GM15510 (cell line): ENCODE data around the gene RAPGEF5.

Experiments
- POLR2A ChIP-seq: IDR thresholded peaks from 3 replicates; pipeline ENCODE4 v1.6.1; 2011; ENCODE audit warnings: borderline replicate concordance; ENCODE audit not compliant: insufficient read length; ENCODE audit errors: extremely low read depth

Gene RAPGEF5

DNA sequence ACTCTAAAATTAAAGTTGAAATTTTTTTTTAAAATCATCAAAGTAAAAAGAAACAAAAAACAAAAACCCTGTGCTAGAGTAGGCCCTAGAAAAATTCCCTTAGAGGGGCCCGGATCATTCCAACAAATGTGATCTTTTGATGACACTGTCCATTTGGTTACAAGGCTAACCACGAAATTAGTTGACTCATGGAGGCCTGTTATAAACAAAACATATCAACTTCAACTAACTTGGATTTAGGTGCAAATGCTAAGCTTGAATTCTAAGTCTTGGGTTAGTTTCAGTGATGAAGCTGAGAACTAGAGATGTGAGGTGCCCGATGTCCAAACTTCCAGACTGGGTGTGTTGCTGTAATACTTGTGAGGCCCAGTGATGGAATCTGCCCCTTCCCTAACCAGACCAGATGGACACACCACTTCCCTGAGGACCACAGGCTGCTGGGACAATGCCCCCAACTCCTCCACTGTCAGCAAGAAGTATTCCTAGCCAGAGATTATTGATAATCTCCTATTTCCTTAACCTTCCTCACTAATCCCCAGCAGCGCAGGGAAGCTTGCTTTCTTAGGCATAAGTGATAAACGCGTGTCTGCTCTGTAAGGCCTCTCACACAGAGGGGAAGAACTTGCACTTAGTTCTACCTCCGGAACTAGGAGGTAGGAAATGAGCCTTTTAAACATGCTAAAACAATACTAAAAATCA lies 108.7 kb downstream of the RAPGEF5 start:
- no peak for TF ChIP-seq POLR2A

DNA sequence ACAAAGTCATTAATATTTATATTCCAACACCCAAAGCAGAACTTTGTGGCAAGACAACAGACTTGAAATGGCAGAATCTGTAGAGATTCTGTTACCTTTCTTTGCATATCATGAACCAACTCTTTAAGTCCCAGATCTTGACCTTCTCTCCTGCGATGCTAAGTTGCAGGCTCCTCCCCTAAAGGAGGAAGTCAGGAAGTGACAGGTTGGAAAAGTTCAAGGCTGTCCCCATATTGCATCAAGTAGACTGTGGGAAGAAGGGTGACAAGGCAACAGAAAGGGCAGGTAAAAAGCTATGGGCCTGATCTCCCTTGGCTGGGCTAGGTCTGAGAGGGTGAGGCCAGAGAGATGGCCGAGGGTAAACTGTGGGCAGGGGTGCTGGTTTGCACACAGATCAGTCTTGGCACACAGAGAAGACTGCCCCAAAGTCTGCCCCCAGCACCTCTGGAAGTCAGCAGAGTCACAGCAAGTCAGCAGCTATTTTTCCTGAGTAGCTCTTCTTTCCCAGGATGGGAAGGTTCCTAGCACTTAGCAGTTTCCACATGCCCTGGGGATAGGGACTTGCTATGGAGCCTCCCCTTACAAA lies 115.1 kb downstream of the RAPGEF5 start:
- no peak for TF ChIP-seq POLR2A

DNA sequence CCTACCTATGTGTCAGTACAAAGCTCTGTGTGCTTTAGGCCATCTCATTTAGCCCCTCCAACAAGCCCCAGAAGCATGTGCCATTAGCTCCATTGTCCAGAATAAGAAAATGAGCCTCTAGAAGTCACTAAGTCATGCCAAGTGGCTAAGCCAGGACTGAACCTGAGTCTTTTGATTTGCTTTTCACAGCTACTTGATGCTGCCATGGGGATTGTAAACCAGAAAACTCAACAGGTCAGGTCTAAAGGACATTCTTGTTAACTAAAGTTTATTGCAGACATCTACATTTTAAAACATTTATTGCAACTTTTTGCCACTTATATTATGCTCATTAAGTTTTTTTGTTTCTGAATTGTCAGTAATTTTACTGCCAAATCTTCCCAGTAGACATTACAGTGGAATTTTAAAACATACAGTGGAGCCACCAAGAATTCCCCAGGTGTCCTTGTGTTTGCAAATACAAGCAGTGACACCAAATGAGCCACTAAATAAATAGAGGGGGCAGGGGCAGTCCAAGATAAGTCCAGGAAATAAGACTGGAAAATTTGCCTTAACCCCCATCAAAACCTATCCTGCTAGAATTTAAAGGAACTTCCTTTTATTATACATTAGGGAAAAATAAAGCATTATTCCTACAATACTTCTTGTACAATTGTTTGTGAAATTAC lies 115.9 kb downstream of the RAPGEF5 start:
- TF ChIP-seq POLR2A: no peak

DNA sequence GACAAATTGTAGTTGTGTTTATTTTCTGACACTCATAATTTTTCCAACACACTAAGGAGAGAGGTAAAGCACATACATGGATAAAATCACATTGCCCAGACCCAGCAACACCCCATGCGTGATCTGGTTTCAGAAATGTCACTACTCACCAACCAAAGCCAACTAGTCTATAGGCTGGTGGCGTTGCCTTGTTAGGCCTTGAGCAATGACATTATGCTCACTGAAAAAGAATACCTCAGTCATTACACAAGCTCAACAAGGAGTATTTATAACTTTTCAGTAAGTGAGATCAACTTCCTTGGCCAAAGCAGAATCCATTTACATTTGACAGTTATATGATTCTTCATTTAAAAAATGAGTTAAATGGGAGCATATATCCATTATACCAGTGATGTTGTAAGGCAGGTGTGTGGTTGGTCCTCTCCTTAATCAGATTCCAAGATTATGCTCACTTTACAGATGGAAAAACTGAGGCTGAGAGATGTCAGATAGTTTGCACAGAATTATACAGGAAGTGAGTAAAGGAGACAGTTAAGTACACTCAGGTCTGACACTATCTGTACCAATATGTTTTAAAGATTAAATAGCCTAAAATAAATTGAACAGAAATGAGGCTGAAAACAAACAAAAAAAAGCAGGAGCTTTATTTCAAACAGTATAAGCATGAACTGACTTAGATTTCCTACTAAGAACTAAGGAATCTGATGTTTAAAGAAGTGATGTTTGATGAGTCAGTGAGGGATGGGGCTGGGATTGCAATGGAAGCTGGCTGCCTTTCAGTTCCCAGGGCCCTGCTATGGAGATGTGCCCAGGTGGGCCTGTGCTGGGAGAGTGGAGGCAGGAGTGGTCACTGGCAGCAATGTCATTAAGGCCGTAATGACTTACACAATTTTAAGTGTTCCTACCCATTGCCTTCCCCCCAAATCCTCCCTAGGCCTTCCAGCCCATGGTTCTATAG lies 118.3 kb downstream of the RAPGEF5 start:
- TF ChIP-seq POLR2A: no peak

DNA sequence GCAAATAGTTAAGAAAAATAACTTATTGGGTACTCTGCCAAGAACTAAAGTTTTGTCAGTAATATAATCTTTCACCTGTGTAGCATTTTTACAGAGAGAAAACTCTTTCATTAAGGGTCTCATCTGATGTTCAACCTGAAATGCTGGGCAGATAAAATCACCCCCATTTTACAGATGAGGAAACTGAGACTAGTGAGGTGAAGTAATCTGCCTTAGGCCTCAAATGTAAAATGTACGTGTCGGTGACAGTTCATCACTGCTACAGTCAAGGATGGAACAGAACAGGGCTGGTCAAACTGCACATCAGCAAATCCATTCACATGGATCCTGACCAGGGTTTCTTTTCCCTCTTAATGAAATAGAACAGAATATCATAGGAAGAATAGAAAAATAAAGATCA lies 121.8 kb downstream of the RAPGEF5 start:
- TF ChIP-seq POLR2A: no peak

DNA sequence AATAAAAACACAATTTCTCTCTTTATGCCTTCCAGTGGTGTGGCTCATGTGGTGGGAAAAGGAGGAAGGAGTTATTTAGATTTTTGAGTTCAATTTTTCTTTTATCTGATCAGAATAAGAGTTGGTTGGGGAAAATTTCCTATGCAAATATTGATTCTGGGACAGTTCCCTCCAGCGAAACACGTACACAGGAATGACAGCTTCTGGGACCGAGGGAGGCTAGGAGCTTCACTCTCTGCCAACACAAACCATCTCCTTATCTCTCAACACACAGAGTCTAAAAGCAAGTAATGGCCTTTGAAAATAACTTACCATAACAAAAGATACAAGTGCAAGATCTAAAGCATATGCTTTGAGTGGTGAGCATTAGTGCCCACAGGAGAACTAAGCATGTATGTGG lies 122.7 kb downstream of the RAPGEF5 start:
- no peak for TF ChIP-seq POLR2A

DNA sequence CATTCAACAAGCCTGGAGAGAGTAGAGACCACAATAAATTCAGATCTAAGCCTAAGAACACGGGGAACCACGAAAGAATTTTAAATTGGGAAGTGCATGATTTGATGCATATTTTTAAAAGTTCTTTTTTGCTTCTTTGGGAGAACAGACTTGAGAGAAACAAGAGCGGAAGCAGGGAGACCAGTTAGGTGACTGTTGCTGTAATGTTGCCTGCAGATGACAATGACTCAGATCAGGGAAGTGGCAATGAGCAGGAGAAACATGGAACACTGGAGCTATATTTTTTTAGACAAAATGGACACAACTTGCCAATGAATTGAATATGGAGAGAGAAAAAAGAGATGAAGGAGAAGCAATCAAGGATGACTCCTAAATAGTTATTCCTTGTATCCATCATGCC lies 125.1 kb downstream of the RAPGEF5 start:
- no peak for TF ChIP-seq POLR2A

DNA sequence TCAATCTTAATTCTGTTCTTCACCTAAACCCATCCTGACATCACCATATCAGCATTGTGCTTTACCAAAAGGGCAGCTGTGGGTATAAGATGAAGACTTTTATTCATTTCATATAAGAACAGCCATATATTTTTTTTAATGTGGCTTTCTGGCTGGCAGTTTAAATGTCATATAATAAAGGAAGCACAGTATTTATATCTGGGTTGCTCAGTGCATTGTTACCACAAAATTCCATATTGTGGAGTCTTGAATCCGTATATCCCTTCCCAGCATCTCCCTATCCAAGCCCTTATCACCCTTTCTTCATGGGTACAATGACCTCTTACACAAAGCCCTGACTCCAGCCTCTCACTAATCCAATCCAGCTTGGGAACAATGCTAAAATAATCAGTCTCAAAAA lies 125.8 kb downstream of the RAPGEF5 start:
- TF ChIP-seq POLR2A: no peak

DNA sequence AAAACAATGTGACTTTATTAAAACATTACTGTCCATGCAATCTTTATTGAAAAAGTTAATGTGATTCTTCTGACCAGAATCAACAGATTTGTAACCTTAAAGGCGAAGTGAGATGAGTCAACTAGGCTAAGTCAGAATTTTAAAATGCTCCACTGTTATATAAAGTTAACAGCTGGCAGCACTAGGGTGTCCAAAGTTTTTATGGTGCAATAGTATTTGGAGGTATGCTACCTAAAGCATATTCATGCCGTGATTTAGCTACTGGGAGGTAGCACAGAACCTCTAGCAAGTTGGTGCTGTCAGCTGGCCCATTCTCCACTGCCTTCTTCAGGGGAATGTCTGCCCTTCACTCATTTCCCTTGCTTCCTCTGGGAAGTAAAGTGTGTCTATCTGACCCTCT lies 126.7 kb downstream of the RAPGEF5 start:
- no peak for TF ChIP-seq POLR2A

DNA sequence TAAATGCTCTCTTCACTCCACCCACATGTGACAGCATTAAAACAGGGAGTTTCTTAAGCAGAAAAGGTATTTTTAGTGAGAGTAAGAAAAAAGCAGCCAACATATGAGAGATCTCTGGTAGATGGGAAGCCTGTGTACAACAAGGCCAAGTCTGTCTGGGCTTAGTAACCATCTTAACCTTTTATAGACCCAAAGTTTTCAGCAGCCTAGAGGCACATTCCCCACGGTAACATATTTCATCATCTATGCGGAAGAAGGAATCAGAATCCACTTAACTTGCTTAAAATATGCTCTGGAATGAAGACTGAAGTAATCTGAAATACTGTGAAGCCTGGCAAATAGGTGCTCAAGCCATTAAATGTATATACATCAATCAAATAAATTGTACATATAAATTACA lies 127.8 kb downstream of the RAPGEF5 start:
- no peak for TF ChIP-seq POLR2A

DNA sequence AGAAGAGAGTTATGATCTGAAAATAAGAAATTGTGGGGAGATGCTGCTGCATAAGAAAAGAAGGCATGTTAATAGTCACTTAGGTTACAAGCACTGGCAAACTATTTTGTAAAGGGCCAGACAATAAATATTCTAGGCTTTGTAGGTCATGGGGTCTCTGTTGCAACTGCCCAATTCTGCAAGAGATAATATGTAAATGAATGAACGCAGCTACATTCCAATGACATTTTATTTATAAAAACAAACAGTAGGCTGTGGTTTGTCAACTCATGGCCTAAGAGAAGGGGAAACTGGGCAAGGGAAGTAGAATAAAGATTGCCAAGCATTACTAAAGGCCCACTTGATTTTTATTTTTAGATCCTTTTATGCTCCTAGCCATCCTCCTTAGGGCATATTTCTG lies 133.1 kb downstream of the RAPGEF5 start:
- no peak for TF ChIP-seq POLR2A

DNA sequence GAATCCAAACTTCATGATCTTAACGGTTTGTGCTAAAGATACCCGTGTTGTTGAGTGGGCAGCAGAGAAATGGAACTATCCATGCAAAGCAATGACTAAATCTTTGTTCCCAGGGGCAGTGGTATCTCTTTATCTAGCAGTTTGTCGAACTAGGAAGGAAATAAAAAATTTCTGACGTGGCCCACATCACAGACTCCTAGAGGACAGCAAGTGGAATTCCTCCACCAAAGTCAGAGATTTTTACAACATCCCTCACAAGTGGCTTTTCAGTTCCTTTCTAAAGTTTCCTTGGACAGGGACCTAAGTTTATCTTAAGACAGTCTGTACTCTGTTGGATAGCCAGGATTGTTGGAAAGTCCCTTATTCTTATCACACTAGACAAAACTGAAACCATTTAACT lies 136.0 kb downstream of the RAPGEF5 start:
- no peak for TF ChIP-seq POLR2A

DNA sequence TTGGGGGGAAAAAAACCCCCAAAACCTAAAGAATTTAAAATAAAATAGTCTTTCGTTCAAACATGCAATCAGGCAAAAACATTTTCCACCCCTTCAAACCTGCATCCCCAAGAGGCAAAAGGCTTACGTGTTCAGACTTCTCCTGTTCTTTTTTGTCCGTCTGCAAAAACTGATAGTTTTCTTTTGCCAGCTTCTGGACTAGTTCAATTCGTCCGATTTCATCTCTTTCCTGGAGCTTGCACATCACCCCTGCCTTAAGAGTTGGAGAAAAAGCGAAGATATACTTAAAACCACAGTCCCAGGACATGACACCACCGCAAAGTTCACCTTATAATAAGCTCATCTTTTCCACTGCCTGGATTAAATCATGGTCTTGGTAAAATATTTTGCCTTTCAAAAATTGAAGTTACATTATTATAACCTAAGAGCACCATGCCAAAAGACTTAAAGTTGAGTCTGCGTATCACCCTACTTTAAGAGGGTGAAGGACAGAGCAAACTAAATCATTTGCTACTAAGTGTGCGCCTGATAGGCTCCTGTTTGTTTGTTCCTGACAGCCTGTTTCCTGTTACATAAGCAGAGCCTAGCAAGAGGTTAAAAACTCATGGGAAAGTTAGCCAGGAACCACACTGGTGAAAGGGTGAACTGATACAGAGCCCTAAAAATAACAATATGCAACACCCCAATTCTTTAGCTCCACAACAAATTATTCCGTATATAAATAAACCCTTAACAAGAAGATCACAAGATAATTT lies 137.0 kb downstream of the RAPGEF5 start:
- TF ChIP-seq POLR2A: no peak

DNA sequence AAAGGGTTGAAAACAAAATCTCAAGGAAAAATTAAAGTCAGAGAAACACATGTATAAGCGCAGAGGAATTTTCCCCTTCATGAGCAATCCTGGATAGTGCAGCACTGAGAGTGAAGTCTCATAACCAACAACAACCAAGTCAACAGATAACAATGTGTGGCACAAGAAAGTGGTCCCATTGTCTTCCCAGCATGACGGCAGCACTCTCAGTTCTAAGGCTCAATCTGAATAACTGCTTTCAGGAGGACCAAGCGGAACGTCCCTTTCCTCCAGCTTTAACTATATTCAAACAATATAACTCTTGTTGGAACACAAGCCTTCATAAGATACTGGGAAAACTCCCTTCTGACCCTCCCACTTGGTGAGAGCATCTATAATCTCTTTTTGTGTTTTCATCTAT lies 137.9 kb downstream of the RAPGEF5 start:
- no peak for TF ChIP-seq POLR2A
